Natural killer cell treated with Interleukin-12 subunit alpha and Interleukin-12 subunit beta and Interleukin-15 and Interleukin-18, amount 100 ng/mL, for 72 hours (primary cell): ENCODE data around the gene TMEM182. TPM values are rescaled to one million over a fixed set of nuclear protein-coding genes. Genes with fewer than 3 reads are reported as not detected.
A peak's percentile ranks its signal among the peaks of the same experiment; 100 is the strongest.

Experiments used
- ATAC-seq, 2 donors: fragments of 150-1000 bp; cut with Tn5 transposase in 1 of 2; sonication (Bioruptor Pico), chemical (Tn5 transposase) in 1 of 2; 2 replicates each; pipeline ENCODE4 v1.10.0; 2021
- DNase-seq: peaks from one replicate; pipeline ENCODE4 v3.0.0; 2022; ENCODE audit warnings: low spot score
- H3K27ac Mint-ChIP-seq, 2 donors: 1 replicate in 1 of 2; 2 replicates in 1 of 2; pipeline ENCODE4 v1.8.0; 2022; ENCODE audit warnings: mixed read lengths in 2 of 2, mild to moderate bottlenecking in 1 of 2, moderate library complexity in 1 of 2
- H3K27me3 Mint-ChIP-seq, 2 donors: 1 replicate in 1 of 2; 2 replicates in 1 of 2; pipeline ENCODE4 v1.8.0; 2022; ENCODE audit warnings: mixed read lengths in 2 of 2
- H3K36me3 Mint-ChIP-seq: one replicate; pipeline ENCODE4 v1.8.0; 2022; ENCODE audit warnings: mixed read lengths
- H3K4me1 Mint-ChIP-seq, 2 donors: 1 replicate in 1 of 2; 2 replicates in 1 of 2; pipeline ENCODE4 v1.8.0; 2022; ENCODE audit warnings: low read depth in 2 of 2, mixed read lengths in 2 of 2, mild to moderate bottlenecking in 1 of 2
- H3K4me3 Mint-ChIP-seq: one replicate; pipeline ENCODE4 v1.8.0; 2022; ENCODE audit warnings: mixed read lengths
- H3K9me3 Mint-ChIP-seq: 2 replicates; pipeline ENCODE4 v1.8.0; 2022; ENCODE audit warnings: mixed read lengths
- total RNA-seq, 2 donors: library from RNA; stranded (reverse); gene quantifications; one replicate each; pipeline ENCODE4 v1.2.3, GENCODE V29; 2022

Gene TMEM182, protein sequence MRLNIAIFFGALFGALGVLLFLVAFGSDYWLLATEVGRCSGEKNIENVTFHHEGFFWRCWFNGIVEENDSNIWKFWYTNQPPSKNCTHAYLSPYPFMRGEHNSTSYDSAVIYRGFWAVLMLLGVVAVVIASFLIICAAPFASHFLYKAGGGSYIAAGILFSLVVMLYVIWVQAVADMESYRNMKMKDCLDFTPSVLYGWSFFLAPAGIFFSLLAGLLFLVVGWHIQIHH
- total RNA-seq = 1 to 10 TPM; 3.6 to 4.8 TPM

DNA sequence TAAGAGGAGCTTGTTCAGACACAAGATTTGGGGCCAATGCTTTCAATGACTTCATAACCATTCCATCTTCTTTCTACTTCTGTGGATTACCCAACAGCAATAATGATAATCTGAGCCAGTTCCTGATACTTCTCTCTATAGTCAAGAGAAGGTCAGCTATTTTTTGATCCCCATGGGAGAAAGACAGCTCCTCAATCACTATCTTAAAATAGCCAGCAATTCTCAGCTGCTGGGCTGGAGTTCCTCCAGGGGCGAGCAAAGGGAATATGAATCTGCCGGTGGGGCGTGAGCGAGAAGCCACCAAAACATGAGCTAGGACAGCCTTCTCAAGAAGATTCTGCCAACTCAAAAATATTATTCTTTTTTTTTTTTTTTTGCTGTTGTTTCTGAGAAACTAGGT, at the start of gene TMEM182:
Gene TMEM182 (plus strand): TSS at position 269 of the 400 bp plus-strand sequence. CDS start 187 bp downstream, outside the sequence.
- no peaks in the 10 kb centered on the region for H3K36me3 Mint-ChIP-seq
- no peaks in the 10 kb centered on the region for H3K4me1 Mint-ChIP-seq
- peak within 1 kb of the TSS in 1 of 2 donors; percentile 8 for H3K27ac Mint-ChIP-seq
- no peak within 1 kb of the TSS for H3K4me3 Mint-ChIP-seq
- DNase-seq = no peak
- no peaks in the 10 kb centered on the region for H3K9me3 Mint-ChIP-seq
- ATAC-seq = no peak
- no peaks in the 10 kb centered on the region for H3K27me3 Mint-ChIP-seq

DNA sequence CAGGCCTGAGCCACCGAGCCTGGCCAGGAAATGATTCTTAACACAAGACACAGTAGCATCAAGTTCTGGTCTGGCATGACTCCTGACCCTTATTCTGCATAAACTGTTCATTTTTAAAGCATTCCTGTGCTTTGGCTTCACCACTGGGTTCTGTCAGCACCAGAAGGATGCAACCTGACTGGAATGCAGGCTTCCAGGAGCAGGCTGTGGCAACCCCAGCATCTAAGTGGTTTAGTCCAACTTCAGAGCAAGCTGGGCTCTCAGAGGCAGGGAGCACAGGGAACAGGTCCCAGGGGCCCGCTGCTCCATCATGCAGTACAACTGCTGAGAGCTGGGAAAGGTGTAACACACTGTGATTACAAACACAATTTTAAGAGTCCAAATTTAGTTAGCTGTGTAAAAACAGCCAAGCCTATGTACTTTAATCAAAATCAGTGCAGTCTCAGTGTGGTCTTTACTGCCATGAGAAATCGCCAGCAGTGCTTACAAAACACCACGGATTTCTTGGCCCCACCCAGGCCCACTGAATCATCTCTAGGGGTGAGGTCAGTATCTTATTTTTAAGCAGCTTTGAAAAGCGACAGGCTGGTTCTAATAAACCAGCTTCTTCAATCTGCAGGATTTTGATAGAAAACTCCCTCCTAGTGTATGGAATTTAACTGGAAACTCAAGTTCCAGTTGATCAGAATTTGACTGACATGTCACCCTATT, 44.4 kb upstream of the TMEM182 start:
- Mint-ChIP-seq H3K27me3 (no peaks in the 10 kb centered on the region), H3K4me3 (no peak overlapping the region), H3K9me3 (no peaks in the 10 kb centered on the region), H3K27ac (no peak overlapping the region), H3K4me1 (no peaks in the 10 kb centered on the region), H3K36me3 (peaks cover 32% of the 10 kb centered on the region)
- ATAC-seq = no peak
- DNase-seq = no peak

DNA sequence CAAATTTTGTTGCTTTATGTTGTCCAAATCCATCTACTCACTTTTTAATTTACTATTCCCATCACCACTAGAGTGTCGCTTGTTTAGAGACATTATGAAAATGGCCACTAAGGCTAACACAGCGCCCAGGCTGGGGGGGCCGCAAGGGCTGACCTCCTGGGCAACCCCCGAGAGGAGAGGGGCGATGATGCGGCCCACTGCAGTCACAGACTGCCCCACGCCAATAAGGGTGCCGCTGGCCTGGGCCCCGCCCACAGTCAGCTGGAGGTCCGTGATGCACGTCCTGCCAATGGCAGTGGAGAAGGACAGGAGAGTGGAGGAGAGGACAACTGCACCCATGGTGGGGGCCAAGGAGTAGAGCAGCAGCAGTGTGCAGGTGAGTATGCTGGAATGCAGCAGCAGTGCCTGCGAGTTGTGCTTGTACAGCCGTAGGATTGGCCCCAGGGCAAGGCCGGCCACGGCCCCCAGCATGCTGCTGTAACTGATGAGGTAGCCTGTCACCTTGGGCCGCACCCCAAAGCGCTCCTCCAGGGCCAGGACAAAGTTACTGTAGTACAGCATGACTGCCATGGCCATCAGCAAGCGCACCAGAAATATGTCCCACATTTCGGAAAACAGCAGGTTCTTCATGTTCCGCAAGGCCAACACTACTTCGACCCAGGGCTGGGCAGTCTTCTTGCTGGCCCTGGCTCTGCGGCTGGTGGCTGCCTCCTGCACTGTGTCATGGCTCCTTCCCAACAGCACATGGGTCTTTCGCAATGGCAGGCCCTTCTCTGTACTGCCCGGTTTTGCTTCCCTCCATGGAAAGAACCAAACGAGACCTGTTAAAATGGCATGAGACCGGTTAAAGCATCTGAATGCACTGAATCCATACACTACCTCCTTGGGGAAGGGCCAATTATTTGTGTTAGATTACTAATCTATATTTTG, 43.2 kb upstream of the TMEM182 start:
- H3K4me3 Mint-ChIP-seq = no peak overlapping the region
- H3K27me3 Mint-ChIP-seq = no peaks in the 10 kb centered on the region
- H3K4me1 Mint-ChIP-seq = no peaks in the 10 kb centered on the region
- peaks cover 42% of the 10 kb centered on the region for H3K36me3 Mint-ChIP-seq
- H3K27ac Mint-ChIP-seq = no peak overlapping the region
- H3K9me3 Mint-ChIP-seq = no peaks in the 10 kb centered on the region
- no peak for DNase-seq
- ATAC-seq = no peak

DNA sequence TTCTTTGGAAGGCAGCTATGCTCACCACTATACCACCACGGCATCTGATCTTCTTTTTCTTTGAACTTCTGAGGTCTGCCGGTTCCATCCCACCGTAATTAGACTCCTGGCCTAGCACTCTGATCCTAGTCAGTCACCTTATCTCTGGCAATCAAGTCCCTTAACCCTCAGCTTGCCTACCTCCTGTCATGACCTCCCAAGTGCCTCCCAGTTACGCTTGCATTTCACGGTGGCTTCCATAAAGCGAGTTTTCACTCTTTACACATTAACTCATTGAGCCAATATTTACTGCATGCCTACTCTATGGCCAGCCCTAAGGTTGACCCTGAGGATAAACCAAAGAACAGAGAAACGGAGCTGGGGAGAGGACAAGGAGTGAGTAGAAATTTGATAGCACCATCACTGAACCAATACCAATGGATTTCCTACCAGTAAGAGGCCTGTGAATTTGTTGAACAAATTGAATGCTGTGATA, 37.8 kb upstream of the TMEM182 start:
- Mint-ChIP-seq H3K27ac (no peak overlapping the region), H3K27me3 (no peaks in the 10 kb centered on the region), H3K4me3 (no peak overlapping the region), H3K36me3 (peaks cover 36% of the 10 kb centered on the region), H3K9me3 (no peaks in the 10 kb centered on the region), H3K4me1 (peaks cover 0 to 3% of the 10 kb centered on the region in 2 donors)
- DNase-seq (no peak), ATAC-seq (no peak)

DNA sequence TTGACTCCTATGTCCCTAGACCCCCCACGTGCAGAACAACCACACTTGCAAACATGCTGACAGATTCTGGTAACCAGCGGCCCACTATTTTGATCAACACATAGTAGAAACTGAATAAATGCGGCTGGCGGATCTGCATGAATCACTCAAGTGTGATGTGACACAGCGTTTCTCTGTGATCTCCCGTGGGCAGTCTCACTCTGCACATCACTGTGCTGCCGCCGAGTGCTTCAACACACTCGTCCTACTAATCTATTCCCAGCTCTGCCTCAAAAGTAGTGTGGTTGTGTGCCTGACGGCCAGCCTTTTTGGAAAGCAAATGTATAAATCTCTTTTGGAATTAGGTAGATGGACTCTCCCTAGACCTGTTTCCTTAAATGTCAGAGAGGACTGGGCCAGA, 37.3 kb upstream of the TMEM182 start:
- ATAC-seq (no peak), DNase-seq (no peak)
- Mint-ChIP-seq H3K4me1 (peaks cover 0 to 3% of the 10 kb centered on the region in 2 donors), H3K27me3 (no peaks in the 10 kb centered on the region), H3K27ac (no peak overlapping the region), H3K9me3 (no peaks in the 10 kb centered on the region), H3K36me3 (peaks cover 31% of the 10 kb centered on the region), H3K4me3 (no peak overlapping the region)

DNA sequence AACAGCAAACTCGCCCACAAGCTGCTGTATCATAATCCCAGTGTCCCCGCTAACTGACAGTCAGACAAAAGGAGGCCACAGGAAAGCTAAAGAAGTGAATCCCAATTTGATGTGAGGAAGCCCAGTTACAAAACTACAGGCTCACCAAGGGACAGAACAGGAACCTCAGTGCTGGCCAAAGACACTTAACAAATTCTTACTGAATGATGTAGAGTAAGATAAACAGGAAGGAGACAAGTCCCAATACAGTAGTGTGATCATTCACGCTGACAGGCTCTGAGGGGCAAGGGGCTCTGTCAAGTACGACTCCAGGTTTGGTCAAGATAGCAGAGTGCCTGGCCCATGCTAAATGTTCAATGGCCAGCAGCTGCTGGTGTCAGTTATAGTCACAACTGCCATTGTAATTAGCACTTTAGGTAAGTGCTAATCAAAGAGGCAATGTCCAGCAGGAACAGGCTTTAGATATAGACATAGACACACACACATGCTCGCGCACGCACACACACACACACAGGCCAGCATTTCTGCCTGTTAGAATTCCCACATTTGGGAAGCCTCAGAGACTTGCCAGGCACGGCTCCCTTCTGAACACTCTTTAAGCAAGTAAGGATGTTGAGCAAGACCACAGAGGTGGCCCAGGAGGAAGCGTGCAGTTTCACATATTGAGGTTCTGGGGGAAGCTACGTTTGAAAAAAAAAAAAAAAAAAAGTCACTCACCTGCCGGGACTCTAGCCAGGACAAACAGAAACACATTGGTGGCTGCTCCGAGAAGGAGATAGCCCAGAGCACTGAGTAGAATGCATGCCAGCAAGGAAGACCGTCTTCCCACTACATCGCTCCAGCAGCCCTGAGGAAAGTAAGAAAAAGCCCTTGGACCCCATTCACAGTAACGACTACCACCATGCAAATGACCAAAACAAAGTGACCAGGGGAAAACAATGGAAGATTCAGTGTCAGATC, 35.4 kb upstream of the TMEM182 start:
- Mint-ChIP-seq H3K9me3 (no peaks in the 10 kb centered on the region), H3K4me3 (no peak overlapping the region), H3K27me3 (no peaks in the 10 kb centered on the region), H3K27ac (no peak overlapping the region), H3K36me3 (peaks cover 24% of the 10 kb centered on the region), H3K4me1 (peaks cover 0 to 3% of the 10 kb centered on the region in 2 donors)
- DNase-seq (no peak), ATAC-seq (no peak)

DNA sequence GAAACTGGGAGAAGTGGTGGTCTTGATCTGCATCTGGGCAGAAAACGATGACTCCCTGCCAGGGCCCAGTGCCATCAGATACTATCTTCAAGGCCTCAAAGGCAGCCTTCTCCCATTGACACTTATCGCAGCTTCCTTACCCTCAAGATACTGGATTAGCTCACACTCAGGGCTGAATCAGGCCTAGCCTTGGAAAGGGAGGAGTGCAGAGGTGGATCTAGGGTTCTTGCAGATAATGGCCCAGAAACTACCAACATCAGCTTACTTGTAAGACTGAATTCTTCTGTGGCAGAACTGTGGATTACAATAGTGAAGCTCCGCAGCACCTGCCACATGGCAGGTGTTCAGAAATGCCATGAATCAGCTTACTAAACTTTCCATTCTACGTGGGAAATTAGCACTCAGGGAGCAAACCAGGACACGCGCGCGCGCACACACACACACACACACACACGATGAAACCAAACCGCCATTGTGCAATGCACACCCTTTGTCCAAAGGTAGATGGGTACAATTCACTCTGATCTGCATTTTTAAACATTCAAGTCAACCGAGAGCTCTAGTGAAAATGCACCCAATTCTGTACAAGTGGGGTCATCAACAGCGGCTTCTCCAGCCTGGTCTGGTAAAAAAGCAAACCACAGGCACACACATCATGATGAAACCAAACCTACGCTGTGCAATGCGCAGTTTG, 26.3 kb upstream of the TMEM182 start:
- peaks cover 23 to 31% of the 10 kb centered on the region in 2 donors for H3K4me1 Mint-ChIP-seq
- DNase-seq (no peak), ATAC-seq (no peak)
- no peaks in the 10 kb centered on the region for H3K9me3 Mint-ChIP-seq
- H3K27me3 Mint-ChIP-seq = no peaks in the 10 kb centered on the region
- peak overlapping the region; percentile 67 to 85 for H3K27ac Mint-ChIP-seq
- peaks cover 6% of the 10 kb centered on the region for H3K36me3 Mint-ChIP-seq
- peak overlapping the region; percentile 92 for H3K4me3 Mint-ChIP-seq

DNA sequence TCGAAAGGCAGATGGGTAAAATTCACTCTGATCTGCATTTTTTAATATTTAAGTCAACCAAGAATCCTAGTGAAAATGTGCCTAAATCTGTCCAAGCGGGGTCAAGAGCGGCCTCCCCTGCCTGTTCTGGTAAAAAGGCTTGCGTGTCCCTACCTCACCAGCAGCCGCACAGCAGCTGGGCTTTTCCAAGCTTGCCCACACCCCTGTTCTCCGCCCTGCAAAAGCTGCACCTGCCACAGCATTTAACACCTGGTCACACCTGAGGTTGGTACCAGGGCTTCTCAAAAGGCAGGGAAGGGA, 25.8 kb upstream of the TMEM182 start:
- Mint-ChIP-seq H3K9me3 (no peaks in the 10 kb centered on the region), H3K36me3 (peaks cover under 1% of the 10 kb centered on the region), H3K27me3 (peaks cover 0 to 1% of the 10 kb centered on the region in 2 donors), H3K27ac (peak overlapping the region; percentile 67 to 85), H3K4me1 (peaks cover 23 to 31% of the 10 kb centered on the region in 2 donors), H3K4me3 (peak overlapping the region; percentile 92)
- peak; percentile 15 to 26 for ATAC-seq
- no peak for DNase-seq

DNA sequence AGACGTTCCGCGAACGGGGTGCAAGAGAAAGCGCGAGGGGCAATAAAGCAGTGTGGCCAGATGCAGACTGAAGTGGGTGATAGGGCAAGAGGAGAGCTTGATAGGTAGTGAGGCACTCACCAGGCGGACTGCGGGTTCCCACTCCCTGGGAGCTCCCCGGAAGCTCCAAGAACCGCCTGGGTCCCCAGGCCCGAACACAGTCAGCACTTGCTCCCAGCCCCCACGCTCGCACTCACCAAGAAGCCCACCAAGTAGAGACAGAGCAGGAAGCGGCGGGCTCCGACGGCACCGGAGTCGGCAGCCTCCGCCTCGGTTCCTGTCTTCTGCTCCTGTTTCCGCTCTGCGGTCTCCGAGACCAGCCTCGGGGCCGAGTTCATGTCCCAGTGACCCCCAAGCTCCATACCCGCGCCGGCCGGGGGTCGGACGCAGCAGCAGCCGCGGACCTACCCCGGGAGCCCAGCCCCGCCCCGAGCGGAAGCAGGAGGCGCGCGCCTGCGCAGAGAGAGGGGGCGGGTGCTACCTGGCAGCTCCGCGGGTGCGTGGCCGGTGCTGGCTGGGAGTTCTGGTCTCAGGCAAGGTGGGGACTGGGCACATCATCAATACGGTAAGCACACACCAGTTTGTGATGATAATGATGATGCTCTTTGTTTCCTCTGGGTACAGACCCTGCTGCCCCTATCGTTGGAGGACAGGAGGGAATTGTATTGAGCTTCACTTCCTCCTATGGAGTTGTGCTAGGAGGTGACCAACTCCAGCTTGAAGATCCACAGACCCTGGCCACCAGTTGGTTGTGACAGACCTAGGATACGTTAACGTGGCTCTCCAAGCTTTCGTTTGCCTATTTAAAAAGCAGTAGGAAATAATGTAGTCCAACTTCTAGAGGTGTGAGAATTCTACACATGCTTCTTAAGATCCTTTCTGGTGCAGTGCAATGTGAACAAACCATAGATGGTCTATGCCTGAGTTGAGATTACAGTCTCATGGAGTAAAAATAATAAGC, 25.1 kb upstream of the TMEM182 start:
- Mint-ChIP-seq H3K27ac (peak overlapping the region; percentile 67 to 85), H3K4me3 (peak overlapping the region; percentile 92), H3K36me3 (no peaks in the 10 kb centered on the region), H3K4me1 (peaks cover 23 to 31% of the 10 kb centered on the region in 2 donors), H3K9me3 (no peaks in the 10 kb centered on the region), H3K27me3 (peaks cover 2 to 3% of the 10 kb centered on the region in 2 donors)
- ATAC-seq (peak; percentile 97 to 98), DNase-seq (peak; percentile 91)

DNA sequence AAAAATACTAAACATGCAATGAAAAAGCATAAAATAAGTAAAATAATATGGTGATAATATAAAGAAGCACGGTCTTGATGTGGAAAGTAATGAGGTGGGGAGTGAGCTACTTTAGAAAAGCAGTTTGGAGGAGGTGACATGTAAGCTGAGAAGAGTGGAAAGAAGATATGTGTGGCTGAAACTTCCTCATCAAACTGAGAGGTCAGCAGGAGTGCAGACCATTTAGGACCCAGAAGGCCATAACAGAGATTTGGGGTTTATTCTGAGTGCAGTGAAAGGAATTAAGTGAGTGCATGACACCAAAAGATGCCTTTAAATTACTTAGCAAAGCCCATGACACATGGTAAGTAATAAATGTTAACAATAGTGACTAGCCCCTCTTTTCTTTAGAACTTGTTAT, 24.4 kb upstream of the TMEM182 start:
- H3K36me3 Mint-ChIP-seq = no peaks in the 10 kb centered on the region
- H3K27ac Mint-ChIP-seq = peak overlapping the region in 1 of 2 donors; percentile 85

DNA sequence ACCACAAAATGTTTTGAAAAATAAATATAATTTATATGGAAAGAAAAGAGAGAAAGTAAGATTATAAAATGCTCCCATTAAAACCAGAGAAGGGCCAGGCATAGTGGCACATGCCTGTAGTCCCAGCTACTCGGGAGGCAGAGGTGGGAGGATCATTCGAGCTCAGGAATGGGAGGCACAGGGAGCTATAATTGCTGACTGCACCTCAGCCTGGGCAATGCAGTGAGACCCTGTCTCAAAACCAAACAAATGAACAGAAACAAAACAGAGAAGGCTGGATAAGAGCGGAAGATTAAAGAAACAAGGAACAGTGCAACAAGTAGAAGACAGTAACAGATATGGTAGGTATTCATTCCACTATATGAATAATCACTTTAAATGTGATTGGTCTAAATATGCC, 18.6 kb upstream of the TMEM182 start:
- Mint-ChIP-seq H3K4me3 (no peak overlapping the region), H3K4me1 (peaks cover 0 to 4% of the 10 kb centered on the region in 2 donors), H3K9me3 (no peaks in the 10 kb centered on the region), H3K27me3 (peaks cover 3 to 4% of the 10 kb centered on the region in 2 donors), H3K27ac (no peak overlapping the region), H3K36me3 (no peaks in the 10 kb centered on the region)
- no peak for ATAC-seq
- DNase-seq = no peak

More for the DNA sequence above, 24.4 kb upstream of the TMEM182 start:
- peaks cover 23 to 31% of the 10 kb centered on the region in 2 donors for H3K4me1 Mint-ChIP-seq
- peak overlapping the region; percentile 92 for H3K4me3 Mint-ChIP-seq
- no peaks in the 10 kb centered on the region for H3K9me3 Mint-ChIP-seq
- DNase-seq (no peak), ATAC-seq (no peak)
- peaks cover 3 to 4% of the 10 kb centered on the region in 2 donors for H3K27me3 Mint-ChIP-seq
